NT2/D1 (cell line): ENCODE results near the gene NEURL3.

Experiments
- SUZ12 ChIP-seq: IDR thresholded peaks from 2 replicates; pipeline ENCODE4 v1.6.1; 2011; ENCODE audit not compliant: insufficient read length, insufficient read depth; ENCODE audit errors: extremely low read depth
- YY1 ChIP-seq: IDR thresholded peaks from 2 replicates; pipeline ENCODE4 v1.6.1; 2011; ENCODE audit not compliant: insufficient read length, insufficient read depth

DNA sequence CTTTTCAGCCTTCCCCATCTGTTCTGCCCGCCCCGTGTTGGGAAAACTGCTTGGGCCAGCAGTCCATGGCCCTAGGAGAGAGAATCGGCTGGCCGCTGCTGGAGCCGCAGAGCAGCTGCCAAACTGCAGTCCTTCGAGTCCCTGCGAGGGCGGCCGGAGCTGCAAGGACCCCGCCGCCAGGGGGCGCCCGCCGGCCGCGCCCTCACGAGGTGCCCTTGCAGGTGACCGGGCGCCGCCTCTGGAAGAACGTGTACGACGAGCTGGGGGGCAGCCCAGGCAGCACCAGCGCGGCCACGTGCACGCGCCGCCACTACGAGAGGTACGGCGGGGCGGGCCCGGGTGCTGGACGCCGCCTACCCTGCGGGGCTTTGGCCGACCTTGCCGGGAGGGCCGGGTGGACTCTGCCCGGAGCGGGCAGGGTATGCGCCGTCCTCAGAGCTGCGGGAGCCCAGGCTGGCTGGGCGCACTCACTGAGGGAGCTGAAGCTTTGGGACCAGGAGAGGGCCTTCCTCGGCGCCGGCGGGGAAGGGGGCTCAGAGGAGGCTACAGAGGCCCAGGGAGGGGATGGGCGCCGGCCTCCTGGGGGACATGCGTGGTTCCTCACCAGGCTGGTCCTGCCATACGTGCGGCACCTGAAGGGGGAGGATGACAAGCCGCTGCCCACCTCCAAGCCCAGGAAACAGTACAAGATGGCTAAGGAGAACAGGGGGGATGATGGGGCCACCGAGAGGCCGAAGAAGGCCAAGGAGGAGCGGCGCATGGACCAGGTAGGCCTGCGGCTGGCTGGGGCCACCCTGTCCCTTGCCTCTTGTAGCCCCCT, 45.0 kb upstream of the NEURL3 start:
- no peak for TF ChIP-seq SUZ12
- no peak for TF ChIP-seq YY1
